Prostate gland (tissue), 2 donors: ENCODE results near the gene CCL20. TPM values are rescaled to one million over a fixed set of nuclear protein-coding genes. Genes with fewer than 3 reads are reported as not detected.

Experiments
- DNase-seq: peaks from one replicate; pipeline ENCODE4 v3.0.0-alpha.2; 2019; ENCODE audit warnings: low spot score
- H3K27ac ChIP-seq, 2 donors: fragments of 200-600 bp; sonication (generic); 2 replicates each; pipeline ENCODE4 v1.5.1; 2017 to 2019
- H3K27me3 ChIP-seq: fragments of 200-600 bp; sonication (generic); replicated peaks from 2 replicates; pipeline ENCODE4 v1.5.1; 2019; ENCODE audit not compliant: insufficient read depth
- H3K36me3 ChIP-seq, 2 donors: fragments of 200-600 bp; sonication (generic); 1 replicate in 1 of 2; 2 replicates in 1 of 2; pipeline versions ENCODE4 v1.5.1 to v1.8.1; 2017 to 2019
- H3K4me1 ChIP-seq: fragments of 200-600 bp; sonication (generic); replicated peaks from 2 replicates; pipeline ENCODE4 v1.5.1; 2019
- H3K4me3 ChIP-seq, 2 donors: fragments of 200-600 bp; sonication (generic); 2 replicates each; pipeline ENCODE4 v1.5.1; 2017 to 2019
- H3K9me3 ChIP-seq: fragments of 200-600 bp; sonication (generic); 2 replicates; pipeline ENCODE4 v1.5.1; 2017
- POLR2A ChIP-seq: fragments of 450-650 bp; IDR thresholded peaks from one replicate; pipeline ENCODE4 v1.6.1; 2016; ENCODE audit warnings: antibody characterized with exemption, mild to moderate bottlenecking
- POLR2AphosphoS5 ChIP-seq: sonication (generic); formaldehyde crosslinking; IDR thresholded peaks from one replicate; pipeline ENCODE4 v1.6.1; 2017; ENCODE audit warnings: antibody characterized with exemption
- WGBS: methylation state at CpG from one replicate; pipeline ENCODE4 v1.1.5; 2018; 5-methylcytosine and 5-hydroxymethylcytosine counted together
- intact Hi-C: fragments of 100-400 bp; cut with DNase I; formaldehyde crosslinking; loops from one replicate; pipeline ENCODE4 v1.14.2; 2022
- total RNA-seq, 2 donors: library from RNA; depleted of rRNA; stranded (reverse); fragments of >200 nt; gene quantifications; one replicate each; pipeline ENCODE4 v1.1.0, GENCODE V29; 2016
- TF ChIP-seq, protein P1 (sequence below), 4 experiments: fragments of 200-600 bp in 2 of 4; fragments of 450-650 bp in 2 of 4; sonication (generic) in 2 of 4; IDR thresholded peaks; 1 replicate in 3 of 4; 2 replicates in 1 of 4; pipeline ENCODE4 v1.5.1; 2016 to 2019; ENCODE audit warnings: antibody characterized with exemption in 4 of 4, mild to moderate bottlenecking in 2 of 4, moderate library complexity in 2 of 4

CCL20 gene
- total RNA-seq, 2 donors from 2014 or later, result 1.6 TPM; not detected in 1

DNA sequence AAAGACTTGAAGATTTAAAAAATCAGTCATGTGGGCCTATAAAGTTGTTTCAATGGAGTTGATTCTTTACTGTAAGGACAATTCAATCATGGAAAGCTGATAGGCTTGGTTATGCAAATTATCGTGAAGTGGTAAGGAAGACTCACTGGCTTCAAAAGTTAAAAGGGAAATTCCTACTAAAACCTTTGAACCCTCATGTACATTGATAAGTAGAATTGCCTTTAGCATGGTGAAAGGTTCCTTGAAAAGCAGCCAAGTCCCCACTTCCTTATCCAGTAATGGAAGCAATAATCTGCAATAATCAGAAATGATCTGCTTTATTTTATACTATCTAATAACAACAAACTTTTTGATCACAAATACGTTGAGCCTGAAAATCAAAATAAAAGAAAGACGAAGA is 14.4 kb upstream of the CCL20 start:
- no peaks in the 10 kb centered on the region for H3K36me3 ChIP-seq
- no peaks in the 10 kb centered on the region for H3K4me1 ChIP-seq
- no peaks in the 10 kb centered on the region for H3K9me3 ChIP-seq
- DNase-seq, result no peak
- no peak overlapping the region for H3K4me3 ChIP-seq
- H3K27me3 ChIP-seq, result no peaks in the 10 kb centered on the region
- no peak overlapping the region for H3K27ac ChIP-seq
- WGBS, result 79% methylated on average over 3 of the region's 3 CpGs
- intact Hi-C loops, result no loop called here
- TF ChIP-seq POLR2A, result no peak
- TF ChIP-seq, protein P1, sequence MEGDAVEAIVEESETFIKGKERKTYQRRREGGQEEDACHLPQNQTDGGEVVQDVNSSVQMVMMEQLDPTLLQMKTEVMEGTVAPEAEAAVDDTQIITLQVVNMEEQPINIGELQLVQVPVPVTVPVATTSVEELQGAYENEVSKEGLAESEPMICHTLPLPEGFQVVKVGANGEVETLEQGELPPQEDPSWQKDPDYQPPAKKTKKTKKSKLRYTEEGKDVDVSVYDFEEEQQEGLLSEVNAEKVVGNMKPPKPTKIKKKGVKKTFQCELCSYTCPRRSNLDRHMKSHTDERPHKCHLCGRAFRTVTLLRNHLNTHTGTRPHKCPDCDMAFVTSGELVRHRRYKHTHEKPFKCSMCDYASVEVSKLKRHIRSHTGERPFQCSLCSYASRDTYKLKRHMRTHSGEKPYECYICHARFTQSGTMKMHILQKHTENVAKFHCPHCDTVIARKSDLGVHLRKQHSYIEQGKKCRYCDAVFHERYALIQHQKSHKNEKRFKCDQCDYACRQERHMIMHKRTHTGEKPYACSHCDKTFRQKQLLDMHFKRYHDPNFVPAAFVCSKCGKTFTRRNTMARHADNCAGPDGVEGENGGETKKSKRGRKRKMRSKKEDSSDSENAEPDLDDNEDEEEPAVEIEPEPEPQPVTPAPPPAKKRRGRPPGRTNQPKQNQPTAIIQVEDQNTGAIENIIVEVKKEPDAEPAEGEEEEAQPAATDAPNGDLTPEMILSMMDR (IDR thresholded peaks at IDR 0.05), result no peak
- no peak for TF ChIP-seq POLR2AphosphoS5

DNA sequence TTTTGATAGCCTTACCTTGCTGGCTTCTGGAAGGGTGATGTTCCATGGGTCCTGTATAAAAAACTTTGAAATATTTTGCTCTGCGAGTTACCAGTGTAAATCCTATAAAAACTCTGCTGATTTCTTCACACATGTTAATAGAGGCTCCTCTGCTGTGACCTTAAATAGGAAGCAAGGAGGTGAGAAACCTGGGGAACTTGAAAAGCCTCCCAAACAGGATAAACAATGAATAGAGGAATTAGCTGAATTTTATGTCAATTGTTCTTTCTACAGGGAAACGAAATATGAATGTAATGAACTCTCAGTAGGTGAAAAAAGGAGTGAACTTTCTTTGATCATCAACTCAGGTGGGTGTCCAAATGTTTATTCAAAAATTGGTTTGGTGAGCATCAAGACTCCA is 10.8 kb upstream of the CCL20 start:
- DNase-seq, result no peak
- TF ChIP-seq POLR2AphosphoS5, result no peak
- TF ChIP-seq, protein P1 (IDR thresholded peaks at IDR 0.05), result no peak
- no peak for TF ChIP-seq POLR2A
- no peak overlapping the region for H3K27ac ChIP-seq
- H3K9me3 ChIP-seq, result no peaks in the 10 kb centered on the region
- H3K27me3 ChIP-seq, result no peaks in the 10 kb centered on the region
- no peaks in the 10 kb centered on the region for H3K36me3 ChIP-seq
- H3K4me1 ChIP-seq, result no peaks in the 10 kb centered on the region
- no peak overlapping the region for H3K4me3 ChIP-seq
- intact Hi-C loops, result no loop called here
- WGBS, result 38% methylated on average over 2 of the region's 2 CpGs

DNA sequence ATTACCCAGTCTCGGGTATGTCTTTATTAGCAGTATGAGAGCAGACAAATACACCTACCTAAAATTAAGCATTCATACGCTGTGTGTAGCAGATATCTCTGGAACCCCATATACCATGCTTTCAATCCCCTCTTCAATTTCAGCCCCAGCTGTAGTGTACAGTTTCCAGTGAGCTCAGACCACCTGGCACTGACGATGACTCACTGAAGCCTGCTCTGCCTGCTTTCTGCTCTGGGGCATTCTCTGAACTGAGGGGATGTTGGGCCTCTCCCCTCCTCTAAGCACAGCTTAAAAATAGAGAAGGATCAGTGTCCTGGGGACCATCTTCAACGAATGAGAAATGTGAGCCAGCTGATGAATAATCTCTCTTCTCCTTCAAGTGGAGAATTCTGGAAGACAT is 8.7 kb upstream of the CCL20 start:
- Histone ChIP-seq H3K4me3 (no peak overlapping the region), H3K36me3 (no peaks in the 10 kb centered on the region), H3K4me1 (no peaks in the 10 kb centered on the region), H3K27me3 (no peaks in the 10 kb centered on the region), H3K27ac (no peak overlapping the region), H3K9me3 (no peaks in the 10 kb centered on the region)
- intact Hi-C loops, result no loop called here
- TF ChIP-seq, protein P1 (IDR thresholded peaks at IDR 0.05), result no peak
- TF ChIP-seq POLR2A (no peak), POLR2AphosphoS5 (no peak)
- DNase-seq, result no peak
- 87% methylated on average over 4 of the region's 4 CpGs for WGBS

DNA sequence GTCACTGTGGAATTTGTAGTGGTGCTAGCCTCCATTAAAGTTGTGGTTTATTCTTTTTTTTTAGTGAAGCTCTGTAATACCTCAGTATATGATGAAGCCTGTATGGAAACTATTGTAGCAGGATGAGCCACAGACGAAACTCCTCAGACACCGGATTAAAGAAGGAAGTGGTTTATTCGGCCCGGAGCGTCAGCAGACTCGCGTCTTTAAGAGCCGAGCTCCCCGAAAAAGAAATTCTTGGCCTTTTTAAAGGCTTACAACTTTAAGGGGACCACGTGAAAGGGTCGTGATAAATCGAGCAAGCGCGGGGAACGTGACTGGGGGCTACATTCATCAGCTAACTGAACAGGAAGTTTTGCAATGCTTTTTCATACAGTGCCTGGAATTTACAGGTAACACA is 8.1 kb upstream of the CCL20 start:
- no peak overlapping the region for H3K27ac ChIP-seq
- TF ChIP-seq POLR2A, result no peak
- no peak for TF ChIP-seq POLR2AphosphoS5
- TF ChIP-seq, protein P1 (IDR thresholded peaks at IDR 0.05), result no peak
- intact Hi-C loops, result no loop called here
- no peak for DNase-seq
- no peaks in the 10 kb centered on the region for H3K4me1 ChIP-seq
- H3K4me3 ChIP-seq, result no peak overlapping the region
- no peaks in the 10 kb centered on the region for H3K36me3 ChIP-seq
- no peaks in the 10 kb centered on the region for H3K27me3 ChIP-seq
- WGBS, result 76% methylated on average over 15 of the region's 15 CpGs
- no peaks in the 10 kb centered on the region for H3K9me3 ChIP-seq

DNA sequence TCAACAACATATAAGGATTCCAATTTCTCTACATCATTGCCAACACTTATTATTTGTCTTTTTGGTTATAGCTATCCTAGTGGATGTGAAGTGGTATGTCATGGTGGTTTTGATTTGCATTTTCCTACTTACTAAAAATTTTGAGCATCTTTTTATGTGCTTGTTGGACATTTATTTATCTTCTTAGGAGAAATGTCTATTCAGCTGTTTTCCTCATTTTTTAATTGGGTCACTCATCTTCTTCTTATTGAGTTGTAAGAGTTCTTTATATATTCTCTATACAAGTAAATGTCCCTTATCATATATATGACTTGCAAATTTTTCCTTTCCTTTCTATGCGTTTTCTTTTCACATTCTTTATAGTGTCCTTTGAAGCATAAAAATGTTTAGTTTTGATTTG is 4.7 kb upstream of the CCL20 start:
- TF ChIP-seq POLR2AphosphoS5 (no peak), POLR2A (no peak)
- TF ChIP-seq, protein P1 (IDR thresholded peaks at IDR 0.05), result no peak
- intact Hi-C loops, result no loop called here
- Histone ChIP-seq H3K4me1 (no peaks in the 10 kb centered on the region), H3K4me3 (no peak overlapping the region), H3K27me3 (no peaks in the 10 kb centered on the region), H3K9me3 (no peaks in the 10 kb centered on the region), H3K36me3 (no peaks in the 10 kb centered on the region), H3K27ac (no peak overlapping the region)
- no peak for DNase-seq
- WGBS, result 90% methylated on average over 1 of the region's 1 CpG
